Measurements from ENCODE around the gene LRRC4C.

The LRRC4C gene

DNA sequence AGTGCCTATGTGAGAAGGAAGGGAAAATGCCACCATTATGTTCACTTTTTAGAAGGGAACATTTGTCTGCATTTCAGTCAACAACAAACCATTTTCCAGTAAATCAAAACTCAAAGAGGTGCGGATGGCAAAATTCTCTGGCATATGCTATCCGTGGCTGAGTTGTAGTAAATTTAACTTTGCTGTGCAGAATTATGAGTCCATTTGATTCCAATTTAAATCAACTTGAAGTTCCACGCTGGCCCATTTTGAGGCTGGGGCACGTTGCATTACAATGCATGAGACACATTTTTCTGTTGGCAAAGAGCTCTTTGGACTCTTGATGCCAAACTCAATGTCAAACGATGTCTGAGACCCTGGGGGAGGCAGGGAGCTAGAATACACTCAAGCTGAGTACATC lies 211.8 kb downstream of the LRRC4C start:
- no peak for DNase-seq

DNA sequence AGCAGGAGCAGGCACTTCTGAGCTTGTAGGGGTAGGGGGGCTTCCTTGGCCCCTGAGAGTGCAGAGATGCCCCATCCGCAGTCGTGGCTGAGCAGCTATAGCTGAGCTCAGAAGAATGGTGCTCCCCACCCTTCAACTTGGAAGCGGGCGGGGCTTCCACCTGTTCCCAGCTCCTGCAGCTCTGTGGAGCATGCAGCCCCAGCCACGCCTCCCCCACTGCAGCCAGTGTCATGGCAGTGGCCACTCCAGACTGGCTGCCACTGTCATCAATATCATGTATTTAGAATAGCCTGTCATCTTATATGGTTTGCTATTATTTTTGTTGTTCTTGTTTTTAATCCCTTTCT lies 213.1 kb downstream of the LRRC4C start:
- peak; percentile 7 for DNase-seq

DNA sequence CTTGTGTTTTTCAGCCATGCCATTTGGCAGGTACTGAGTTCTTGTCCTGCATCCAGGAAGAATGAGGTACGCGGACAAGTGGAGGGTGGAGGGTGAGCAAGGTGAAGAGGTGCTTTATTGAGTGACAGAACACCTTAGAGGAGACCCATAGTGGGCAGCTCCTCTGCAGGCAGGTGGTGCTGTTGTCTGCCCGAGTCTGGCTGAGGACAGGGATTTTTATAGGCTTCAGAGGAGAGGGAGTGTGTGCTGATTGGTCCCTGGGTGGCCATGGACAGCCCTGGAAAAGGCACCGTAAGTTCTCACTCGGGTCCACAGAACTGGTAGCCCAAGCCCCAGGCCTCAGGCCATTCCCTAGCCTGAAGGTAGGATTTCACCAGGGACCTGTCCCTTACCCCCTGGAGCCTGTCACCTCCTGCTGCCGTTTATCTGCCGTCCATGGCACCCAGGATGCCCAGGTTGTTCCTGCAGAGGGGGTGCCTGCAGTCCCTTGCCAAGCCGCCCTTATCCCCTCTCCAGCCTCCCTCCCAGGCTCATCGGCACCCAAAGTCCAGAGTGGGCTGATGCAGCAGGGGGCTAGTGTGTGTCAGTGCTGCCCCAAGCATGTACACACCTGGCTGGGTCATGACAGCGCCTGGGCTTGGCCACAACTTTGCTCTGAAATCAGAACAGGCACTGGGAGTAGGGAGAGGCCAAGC lies 213.6 kb downstream of the LRRC4C start:
- no peak for DNase-seq

DNA sequence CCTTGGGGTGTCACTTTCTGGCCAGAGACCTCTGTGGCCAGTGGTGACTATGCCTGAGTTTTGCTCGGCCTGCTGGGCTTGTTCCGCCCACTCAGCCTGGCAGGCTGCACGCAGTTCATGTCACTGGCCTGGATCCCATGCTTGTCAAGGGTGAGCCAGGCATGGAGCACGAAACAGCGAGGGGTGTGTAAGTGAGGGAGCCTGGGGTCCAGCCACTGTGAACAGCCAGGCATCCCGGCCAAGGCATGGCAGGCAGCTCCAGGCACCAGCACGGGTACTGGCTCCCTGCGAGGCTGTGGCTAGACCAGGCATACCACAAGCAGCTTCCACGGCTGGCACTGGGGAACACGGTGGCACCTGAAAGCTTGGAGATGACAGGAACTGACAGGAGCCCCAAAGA lies 214.3 kb downstream of the LRRC4C start:
- DNase-seq: no peak

DNA sequence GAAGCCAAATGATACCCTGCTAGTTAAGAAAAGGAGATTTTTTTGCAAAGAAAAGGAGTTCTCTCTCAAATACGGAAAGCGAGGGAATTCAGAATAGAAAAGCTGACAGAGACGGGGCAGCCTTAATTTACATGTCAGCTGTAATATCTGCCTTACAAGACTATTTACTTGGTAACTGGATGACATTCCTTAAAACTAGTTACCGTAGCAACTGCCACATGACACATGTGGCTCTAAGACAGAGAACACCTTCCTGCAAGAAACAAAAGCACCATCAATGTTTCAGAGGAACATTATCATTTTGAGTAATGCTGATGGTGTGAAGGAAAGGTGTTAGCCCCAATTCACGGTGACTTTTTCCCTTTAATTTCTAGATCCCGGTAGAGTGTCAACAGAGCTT lies 222.1 kb downstream of the LRRC4C start:
- DNase-seq: no peak

DNA sequence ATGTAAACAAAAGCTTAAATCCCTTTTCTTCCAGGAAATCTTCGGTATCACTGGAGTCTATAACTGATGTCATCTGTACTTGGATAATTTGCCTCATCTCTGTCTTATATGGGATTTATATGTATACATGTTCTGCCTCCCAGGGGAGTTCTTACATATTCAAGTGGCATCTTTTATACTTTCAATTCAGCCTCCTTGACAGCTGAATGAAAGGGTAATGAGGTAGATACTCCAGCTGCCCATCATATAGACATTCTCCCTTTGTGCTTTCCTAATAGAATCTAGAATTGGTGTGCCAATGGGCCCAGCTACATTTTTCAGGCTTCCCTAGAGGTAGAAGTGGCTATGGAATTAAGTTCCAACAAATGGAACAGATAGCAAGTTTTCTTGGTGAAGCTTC lies 223.8 kb downstream of the LRRC4C start:
- no peak for DNase-seq

DNA sequence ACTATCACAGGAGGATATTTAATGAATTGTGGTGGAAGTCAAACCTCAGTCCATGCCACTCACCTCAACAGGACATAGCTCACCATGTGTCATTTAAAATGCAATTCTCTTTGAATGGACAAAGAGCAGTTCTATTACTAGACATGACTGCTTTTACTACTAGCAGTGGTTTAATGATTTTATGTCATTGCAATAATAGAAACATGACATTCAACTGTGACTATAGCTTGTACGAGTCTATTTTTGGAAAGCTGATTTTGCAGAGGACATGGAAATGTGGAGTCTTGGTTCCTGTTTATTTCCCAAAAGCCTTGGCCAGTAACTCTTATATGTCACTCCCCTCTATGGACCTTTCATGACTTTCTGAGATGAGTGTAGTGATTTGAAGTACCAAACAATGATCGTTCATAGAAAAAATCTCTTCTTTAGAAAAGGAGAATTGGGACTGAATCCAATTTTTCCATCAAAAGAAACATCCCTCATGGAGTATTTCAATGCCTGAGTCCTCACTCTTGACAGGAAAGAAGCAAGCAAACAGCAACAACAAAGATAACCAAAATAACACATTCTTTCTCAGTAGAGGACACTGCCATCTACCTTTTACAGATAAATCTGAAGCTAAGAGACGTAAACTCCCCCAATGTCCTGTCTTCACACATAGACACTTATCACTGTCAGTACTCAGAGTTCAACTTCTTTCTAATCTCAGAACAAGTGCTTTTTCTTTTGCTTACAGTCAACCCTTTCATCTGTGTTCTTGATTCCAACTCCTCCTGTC lies 233.4 kb downstream of the LRRC4C start:
- no peak for DNase-seq

DNA sequence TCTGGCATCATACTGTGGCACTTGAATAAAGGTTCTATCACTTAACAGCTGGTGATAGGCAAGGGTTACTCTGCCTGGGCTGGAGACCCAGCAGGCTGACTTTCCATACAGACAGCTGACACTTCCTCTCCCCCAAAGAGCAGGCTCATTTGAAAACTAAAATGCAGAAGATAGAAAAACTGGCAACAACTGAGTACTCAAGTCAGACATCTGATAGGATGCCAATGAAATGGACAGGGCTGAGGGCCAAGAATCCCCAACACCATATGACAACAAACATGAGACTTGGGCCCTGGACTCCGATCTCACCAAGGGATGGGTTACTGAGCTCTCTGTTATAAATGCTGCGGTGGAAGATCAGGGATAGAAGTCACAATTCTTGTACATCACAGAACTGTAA lies 237.2 kb downstream of the LRRC4C start:
- no peak for DNase-seq

DNA sequence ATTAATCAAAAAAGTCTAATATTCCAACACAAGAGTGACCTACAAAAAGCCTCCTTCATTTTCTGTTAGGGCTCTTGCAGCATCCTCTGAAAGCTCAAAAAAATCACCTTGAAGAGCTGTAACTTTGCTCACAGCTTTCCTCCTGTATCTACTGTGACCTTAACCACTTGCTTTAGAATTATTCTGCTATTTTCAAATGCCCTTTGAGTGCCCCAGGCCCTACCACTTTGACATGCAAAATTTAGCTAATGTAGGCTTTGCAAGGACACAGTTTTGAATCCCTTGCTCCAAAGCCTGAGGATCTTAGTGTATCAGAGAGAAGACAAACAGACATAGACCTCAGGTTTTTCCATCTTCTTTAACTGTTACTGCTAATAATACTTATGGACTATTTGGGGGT lies 253.1 kb downstream of the LRRC4C start:
- DNase-seq: no peak

DNA sequence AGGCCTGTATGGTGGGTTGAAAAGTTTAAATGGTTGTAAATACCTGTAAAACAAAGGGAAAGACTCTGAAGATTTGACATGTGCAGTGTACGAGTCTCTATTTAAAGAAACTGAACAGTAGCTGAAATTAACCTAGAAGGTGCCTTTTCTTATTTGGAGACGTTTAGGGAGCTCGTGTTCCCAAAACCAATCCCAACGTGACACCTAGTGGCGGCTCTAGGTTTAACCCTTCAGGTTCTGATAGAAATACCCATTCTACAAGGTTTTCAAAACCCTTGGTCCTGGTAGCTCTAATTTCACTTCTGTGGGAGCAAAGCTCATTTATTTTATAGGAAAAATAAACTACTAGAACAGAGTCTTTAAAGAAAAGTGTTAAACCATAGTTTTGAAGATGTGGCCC lies 258.3 kb downstream of the LRRC4C start:
- no peak for DNase-seq

DNA sequence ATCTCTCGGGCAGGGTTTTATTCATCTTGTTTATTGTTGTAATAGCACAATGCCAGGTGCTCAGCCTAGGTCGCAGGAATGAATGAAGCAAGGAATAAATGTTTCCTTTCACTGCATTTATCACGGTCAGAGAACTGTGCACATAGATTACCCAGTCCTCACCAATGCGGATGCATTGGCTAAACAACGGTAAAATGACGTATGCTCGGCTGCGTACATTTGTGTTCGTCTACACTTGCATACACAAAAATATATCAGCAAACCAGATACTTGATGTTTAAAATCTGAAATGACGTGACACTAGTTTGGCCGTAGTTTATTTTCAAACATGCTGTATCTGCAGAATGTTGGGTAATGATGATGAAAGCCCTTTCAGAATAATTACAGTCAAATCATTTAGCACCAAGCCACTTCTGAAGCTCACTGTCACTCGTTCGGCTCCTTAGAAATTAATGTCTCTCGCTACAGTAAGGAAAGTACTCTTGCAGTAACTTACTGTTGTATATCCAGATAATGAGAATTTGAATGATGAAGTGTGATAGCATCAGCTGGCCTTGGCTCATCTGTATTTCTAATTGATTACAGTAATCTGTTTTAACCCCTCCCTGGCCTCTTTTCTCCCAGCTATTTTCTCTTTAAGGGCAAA lies 268.9 kb downstream of the LRRC4C start:
- DNase-seq: no peak

DNA sequence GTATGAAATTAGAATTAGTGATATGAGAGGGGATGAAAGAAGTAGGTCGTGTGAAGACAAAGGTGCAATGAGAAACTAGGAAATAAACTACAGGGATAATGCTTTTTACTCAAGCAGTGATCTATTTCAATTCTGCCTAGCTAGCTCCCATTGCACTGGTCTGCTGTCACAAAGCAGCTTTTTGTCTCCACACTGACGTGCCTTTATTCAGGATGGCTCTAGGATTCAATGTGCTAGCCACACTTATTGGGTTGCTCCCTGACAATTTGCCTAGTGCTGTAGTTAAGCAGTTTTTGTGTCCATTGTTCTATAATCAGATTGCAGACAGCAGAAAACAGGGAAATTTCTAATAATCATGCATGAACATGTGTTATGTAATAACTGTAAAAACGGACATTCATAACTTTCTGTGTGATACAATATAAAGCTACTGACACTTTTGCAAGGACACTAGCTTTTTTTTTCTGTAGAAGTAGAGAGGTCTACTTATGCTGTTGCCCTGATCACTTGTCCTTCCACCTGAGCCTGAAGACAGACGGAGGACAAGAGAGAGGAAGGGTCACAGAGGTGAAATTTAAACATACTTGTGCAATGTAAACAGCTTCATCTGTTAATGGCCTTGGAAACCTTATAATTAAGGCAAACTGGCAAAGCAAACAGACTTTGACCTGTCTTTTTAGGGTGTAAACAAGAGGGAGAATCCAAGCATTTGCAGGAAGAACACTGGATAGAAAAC lies 269.6 kb downstream of the LRRC4C start:
- no peak for DNase-seq

DNA sequence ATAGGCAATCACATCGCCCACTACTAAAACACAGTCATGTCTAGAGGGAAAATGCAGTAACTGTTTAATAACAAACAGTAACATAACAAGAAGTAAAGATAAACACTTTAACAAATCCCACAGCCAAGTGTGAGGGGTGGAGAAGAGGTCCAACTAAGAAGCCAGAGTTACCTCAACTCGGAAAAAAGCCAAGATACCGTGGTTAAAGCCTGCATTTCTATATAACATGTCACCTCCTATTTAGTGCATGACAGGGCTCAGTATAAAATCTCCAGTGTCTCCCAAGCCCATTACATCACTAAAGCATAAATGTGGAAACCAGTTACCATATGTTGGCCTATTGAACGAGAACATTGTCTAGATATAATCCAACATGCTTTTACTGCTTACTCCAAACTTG lies 281.7 kb downstream of the LRRC4C start:
- DNase-seq: no peak

DNA sequence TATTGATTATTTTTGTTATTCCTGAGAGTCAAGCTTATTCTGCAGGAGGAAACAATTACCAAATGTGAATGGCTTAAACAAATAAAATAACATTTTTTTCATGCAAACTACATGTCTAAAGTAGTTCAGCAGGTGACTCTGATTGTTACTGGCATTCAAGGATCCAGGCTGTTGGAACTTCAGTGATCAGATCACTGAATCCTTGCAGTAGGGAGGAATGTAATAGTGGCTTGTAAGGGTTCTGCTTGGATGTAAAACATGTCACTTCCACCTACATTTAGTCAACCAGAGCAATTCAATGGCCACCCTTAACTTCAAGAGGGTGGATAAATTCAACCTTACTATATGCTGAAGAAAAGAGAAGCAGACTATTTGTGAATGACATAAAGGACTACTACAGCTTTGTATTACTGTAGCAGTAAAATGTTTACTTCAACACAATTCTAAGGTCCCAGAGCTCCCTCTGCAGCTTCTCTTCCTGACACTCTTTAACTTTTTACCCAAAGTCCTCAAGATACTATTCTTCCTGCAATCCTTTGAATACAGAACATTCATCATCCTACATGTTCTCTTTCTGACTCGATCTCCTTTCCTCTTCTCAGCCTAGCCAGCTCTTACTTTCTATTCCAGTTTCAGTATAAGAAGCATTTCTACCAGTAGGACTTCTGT lies 284.0 kb downstream of the LRRC4C start:
- DNase-seq: no peak

DNA sequence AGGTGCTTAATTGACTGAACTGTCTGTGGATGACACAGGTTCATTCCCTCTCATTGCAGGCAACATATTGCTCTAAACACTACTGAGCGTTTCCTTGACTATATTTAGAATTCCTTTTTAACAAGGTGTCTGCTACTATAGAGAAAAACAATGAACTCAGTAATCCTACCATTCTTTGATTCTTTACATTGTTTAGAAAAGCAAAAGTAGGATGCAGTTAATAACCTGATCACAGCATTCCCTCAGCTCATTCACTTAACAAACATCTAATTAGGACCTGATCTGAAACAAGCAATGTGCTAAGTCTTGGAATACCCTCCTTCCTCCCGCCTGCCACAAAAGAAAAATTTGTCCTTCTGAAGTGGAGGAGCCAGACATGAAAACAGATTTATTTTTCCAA lies 313.1 kb downstream of the LRRC4C start:
- no peak for DNase-seq

DNA sequence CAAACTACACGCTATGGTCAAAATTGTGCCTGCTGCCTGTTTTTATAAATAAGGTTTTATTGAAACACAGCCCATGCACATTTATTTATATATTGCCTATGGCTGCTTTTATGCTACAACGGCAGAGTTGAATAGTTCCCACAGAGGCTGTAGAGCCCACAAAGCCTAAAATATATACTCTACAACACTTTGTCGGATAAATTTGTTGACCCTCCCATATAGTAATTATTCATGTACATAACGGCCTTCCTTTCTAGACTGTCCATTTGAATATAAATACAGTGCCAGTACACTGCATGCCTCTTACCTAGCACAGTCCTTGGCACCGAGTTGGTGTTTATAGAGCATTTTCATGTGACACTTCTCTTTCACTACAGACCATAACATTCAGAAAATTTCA lies 314.0 kb downstream of the LRRC4C start:
- no peak for DNase-seq

DNA sequence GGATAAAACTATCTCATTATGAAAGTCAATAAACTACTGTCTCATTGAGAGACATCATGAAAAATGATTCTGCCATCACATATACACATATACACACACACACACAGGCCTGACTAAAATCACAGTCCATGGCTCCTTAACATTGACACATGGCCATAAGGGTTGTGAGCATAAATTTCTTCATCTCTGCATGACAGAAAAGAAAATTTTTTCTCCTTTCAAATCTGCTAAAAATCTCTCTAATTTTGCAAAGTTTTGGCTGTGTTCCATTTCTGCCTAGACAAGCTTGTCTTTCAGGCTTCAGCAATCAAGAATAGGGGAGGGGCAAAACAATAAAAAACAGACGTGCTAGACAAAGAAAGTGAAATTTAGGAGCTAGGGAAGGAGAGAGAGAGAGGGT lies 324.5 kb downstream of the LRRC4C start:
- DNase-seq: no peak

DNA sequence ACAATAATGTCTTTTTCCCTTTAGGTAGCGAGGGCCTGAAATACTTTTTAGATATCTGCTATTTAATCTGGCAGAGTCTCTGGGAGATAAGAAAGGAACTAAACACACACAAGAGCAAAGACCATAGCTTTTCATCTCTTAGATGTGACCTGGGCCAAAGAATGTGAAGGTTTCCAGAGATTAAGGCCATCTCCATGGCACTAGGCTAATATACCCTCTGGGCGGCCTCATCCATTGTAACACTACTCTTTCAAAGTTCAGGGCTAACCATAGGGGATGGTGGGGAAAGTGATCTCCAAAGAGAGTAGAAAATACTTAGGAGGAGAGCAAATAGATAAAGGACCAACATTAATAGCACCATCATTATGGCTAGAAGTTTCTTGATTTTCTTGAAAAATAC lies 326.4 kb downstream of the LRRC4C start:
- no peak for DNase-seq

DNA sequence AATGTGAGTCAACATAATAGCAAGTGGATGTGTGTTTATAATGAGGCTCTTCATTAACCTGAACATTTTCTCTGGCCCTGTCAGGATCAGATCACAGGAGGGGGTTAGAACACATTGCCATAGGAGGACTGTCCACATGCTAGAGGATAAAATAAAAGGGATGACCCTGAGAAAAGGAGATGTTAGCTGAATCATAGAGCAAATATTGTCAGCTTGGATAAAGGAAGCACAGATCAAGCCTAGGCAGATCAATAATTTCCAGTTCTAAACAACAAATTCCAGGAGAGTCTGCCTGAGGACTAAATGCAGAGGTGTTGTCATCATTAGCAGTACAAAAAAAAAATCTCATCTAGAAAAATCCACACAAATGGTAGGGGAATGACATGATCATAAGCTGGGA lies 337.9 kb downstream of the LRRC4C start:
- no peak for DNase-seq

DNA sequence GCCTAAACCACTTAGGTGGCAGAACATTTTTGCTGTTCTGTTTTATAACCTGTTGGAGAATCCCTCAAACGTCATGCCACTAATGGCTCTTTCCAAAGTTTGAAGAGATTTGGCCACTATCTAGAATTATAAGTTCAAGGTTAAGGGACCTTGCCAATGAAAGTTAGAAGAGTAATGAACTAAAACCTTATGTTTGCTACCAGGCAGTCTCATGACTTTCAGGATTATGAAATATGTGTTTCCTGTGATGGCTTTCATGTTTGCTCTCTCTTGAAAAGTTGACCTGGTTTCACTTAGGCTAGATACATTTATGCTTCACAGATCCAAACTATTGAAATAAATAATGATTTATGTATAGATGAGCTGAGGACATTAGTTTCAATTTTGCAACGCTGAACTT lies 340.0 kb downstream of the LRRC4C start:
- DNase-seq: no peak

DNA sequence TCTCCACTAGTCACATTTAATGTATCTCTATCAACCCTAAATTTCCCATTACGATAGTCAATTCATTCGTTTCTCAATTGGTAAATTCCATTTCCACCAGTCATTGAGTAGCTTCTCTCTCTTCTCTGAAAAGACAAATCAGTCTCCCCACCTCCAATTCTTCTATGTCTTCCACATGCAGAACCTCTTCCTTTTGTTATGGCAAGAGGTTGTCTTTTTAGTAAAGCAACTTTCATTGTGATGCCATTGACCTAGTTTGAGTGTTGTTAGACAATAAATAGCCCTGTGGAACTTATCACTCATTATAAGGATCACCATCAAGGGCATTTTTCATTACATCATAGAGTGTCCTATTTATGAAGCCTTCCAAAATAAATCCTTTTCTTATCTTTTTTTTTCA lies 340.9 kb downstream of the LRRC4C start:
- no peak for DNase-seq

DNA sequence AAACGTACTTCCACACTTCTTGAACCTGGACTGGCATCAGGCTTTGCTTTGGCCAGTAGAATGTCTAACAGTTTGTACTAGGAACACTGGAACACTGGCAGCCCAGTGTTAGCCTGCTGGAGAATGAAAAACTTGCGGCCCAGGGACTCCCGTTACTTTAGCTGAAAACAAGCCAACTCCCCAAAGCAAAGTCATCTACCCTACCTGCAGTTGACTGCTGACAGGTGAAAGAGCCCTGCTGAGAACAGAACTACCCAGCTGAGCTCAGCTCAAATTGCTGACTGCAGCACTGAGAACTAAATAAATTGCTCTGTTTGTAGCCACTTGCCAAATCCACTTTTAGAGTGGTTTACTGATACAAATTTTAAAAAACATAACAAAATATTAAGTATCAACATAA lies 342.5 kb downstream of the LRRC4C start:
- DNase-seq: no peak

DNA sequence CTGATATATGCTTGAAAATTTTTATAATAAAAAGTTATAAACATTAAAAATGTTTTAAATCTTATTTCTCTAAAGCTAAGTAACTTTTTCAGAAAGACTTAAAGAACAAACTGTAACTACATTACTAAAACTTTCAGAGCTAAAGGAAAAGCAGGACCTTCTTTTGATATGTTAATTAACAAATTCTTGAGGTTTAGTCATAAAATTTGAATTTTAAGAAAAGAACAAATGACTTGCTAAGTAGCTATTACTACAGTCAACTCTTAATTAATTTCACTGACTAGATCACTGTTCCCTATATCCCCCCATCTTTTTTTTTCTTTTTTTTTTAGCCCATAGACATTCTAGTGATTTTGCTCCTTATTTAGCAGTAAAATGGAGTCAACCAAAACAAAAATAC lies 344.4 kb downstream of the LRRC4C start:
- DNase-seq: no peak
